ENCODE data around the gene PLEKHA4. TPM values are rescaled to one million over a fixed set of nuclear protein-coding genes. Genes with fewer than 3 reads are reported as not detected.
"Not testable (repeated sequence)": the region's sequence is repeated elsewhere in the genome, so short reads cannot be mapped to it uniquely, and the experiment has no call there.

The PLEKHA4 gene
- total and polyA plus RNA-seq, 2 donors = 11.5 to 56.4 TPM

- H3K27ac ChIP-seq (ENCODE audit: low read depth) = peak overlapping the region; percentile 55
- WGBS = 89% methylated on average over 44 of the region's 44 CpGs
- no peaks in the 10 kb centered on the region for H3K36me3 ChIP-seq (ENCODE audit: insufficient read depth)
- DNase-seq (ENCODE audit: extremely low spot score) = no peak
- H3K4me1 ChIP-seq (ENCODE audit: insufficient read depth) = no peaks in the 10 kb centered on the region
- no peak overlapping the region for H3K4me3 ChIP-seq (ENCODE audit: low read depth, low read length)
Observed at GRCh38 chr19:48799358-48800300, 68.8 kb downstream of the PLEKHA4 start.

GRCh38 chr19:48798937-48799336, 69.5 kb downstream of the PLEKHA4 start:
- H3K36me3 ChIP-seq (ENCODE audit: insufficient read depth) = no peaks in the 10 kb centered on the region
- no peak for DNase-seq (ENCODE audit: extremely low spot score)
- 55% methylated on average over 6 of the region's 6 CpGs for WGBS
- no peaks in the 10 kb centered on the region for H3K4me1 ChIP-seq (ENCODE audit: insufficient read depth)
- H3K4me3 ChIP-seq (ENCODE audit: low read depth, low read length) = no peak overlapping the region
- peak overlapping the region; percentile 13 for H3K27ac ChIP-seq (ENCODE audit: low read depth)

- Histone ChIP-seq H3K4me3 (ENCODE audit: low read depth, low read length) (no peak overlapping the region), H3K27ac (ENCODE audit: low read depth) (no peak overlapping the region), H3K4me1 (ENCODE audit: insufficient read depth) (no peaks in the 10 kb centered on the region), H3K36me3 (ENCODE audit: insufficient read depth) (no peaks in the 10 kb centered on the region)
- no peak for DNase-seq (ENCODE audit: extremely low spot score)
- WGBS = 87% methylated on average over 7 of the region's 7 CpGs
Observed at GRCh38 chr19:48797103-48797502, 71.3 kb downstream of the PLEKHA4 start.

DNA sequence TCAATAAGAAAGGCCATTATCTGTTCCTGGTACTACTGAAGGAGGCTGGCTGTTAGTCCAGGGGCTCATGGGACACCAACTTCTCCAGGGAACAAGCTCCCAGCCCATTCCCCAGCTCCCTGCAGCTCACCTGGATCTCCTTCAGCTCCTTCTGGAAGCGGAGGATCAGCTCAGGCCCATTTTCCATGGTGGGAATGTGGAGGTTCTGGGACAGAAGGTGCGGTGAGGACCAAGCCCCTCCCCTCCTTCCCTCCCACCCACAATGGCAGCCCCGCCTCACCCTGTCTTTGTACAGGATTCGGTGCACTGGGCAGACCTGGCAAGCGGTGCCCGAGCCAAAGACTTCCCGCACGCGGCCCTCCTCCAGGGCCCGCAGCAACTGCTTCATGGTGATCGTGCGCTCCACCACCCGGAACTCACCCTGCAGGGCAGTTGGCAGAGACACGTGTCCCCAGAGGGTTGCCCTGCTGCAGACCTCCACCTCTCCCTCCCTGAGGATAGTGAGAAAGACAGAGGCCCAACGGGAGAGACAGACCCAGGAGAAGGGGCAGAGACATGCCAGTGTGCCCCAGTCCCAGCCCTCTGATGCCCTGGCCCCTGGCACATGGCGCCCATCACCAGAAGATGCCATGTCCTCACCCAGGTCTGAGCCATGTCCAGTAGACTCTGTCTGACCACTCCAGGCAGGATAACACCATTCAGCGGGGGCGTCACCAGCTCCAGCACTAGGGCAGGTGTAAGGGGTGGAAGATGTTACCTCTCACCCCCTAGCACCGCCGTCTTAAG, 71.9 kb downstream of the PLEKHA4 start:
- peak overlapping the region; percentile 57 for H3K27ac ChIP-seq (ENCODE audit: low read depth)
- H3K4me3 ChIP-seq (ENCODE audit: low read depth, low read length) = no peak overlapping the region
- 90% methylated on average over 20 of the region's 20 CpGs for WGBS
- no peak for DNase-seq (ENCODE audit: extremely low spot score)
- no peaks in the 10 kb centered on the region for H3K36me3 ChIP-seq (ENCODE audit: insufficient read depth)
- H3K4me1 ChIP-seq (ENCODE audit: insufficient read depth) = no peaks in the 10 kb centered on the region

DNA sequence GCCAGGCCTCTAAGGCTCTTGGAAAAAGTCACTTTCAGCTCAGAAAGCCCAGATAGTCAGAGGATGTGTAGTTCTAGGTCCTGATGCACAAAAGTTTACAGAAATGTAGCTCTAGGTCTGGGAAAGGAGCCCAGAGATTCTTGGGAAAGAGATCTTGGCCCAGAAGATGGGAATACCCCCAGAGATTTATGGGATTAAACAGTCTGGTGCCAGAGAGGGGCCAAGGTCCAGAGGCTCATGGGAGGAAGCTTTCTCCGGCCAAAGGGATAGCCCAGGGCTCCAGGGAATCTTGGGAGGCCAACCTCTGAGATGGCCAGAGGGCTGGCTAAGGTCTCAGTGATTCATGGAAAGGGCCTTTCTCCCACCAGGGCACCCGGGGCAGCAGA, 72.7 kb downstream of the PLEKHA4 start:
- Histone ChIP-seq H3K4me1 (ENCODE audit: insufficient read depth) (no peaks in the 10 kb centered on the region), H3K27ac (ENCODE audit: low read depth) (peak overlapping the region; percentile 57), H3K4me3 (ENCODE audit: low read depth, low read length) (no peak overlapping the region), H3K36me3 (ENCODE audit: insufficient read depth) (no peaks in the 10 kb centered on the region)
- 31% methylated on average over 2 of the region's 2 CpGs for WGBS
- DNase-seq (ENCODE audit: extremely low spot score) = no peak

DNA sequence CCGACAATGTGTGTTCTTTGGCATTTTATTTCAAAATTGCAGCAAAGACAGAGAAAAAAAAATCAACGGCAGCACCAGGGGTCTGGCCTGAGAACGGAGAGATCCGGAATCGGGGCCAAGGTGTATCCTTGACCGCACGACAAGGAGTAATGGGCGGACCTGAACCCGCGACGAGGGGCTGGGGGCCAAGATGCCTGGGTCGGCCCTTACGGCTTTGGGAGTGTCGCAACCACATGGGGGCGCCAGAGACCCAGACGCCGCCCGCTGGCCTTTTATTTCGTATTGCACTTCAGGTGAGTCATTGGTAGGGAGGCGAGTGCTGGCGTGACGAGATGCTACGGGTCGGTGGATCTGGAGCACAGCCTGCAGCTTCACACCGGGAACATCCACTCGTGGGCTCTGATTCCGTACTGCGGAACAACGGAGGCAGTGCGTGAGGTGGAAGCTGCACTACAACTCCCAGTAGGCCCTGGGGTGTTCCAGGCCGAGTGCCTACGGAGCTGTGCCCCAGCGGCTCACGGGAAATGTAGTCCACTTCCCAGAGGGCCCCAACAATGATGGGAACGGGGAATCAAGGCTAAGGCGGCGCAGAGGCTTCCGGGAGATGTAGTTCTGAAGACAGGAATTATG, 73.2 kb downstream of the PLEKHA4 start:
- WGBS = 1% methylated on average over 38 of the region's 38 CpGs
- Histone ChIP-seq H3K4me3 (ENCODE audit: low read depth, low read length) (no peak overlapping the region), H3K4me1 (ENCODE audit: insufficient read depth) (no peaks in the 10 kb centered on the region), H3K36me3 (ENCODE audit: insufficient read depth) (no peaks in the 10 kb centered on the region), H3K27ac (ENCODE audit: low read depth) (peak overlapping the region; percentile 45)
- DNase-seq (ENCODE audit: extremely low spot score) = peak; percentile 86

DNA sequence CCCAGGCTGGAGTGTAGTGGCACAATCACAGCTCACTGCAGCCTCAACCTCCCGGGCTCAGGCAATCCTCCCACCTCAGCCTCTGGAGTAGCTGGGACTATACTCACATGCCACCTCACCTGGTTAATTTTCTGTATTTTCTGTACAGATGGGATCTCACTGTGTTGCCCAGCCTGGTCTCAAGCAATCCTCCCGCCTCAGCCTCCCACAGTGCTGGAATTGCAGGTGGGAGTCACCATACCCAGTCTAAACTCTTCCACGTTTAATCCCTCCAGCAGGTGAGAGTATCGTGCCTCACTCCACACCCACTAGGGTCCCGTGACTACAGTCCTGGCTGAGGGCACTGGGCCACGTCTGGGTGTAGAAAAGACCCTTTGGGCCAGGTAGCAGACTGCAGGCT, 74.1 kb downstream of the PLEKHA4 start:
- H3K36me3 ChIP-seq (ENCODE audit: insufficient read depth) = no peaks in the 10 kb centered on the region
- H3K27ac ChIP-seq (ENCODE audit: low read depth) = no peak overlapping the region
- H3K4me1 ChIP-seq (ENCODE audit: insufficient read depth) = no peaks in the 10 kb centered on the region
- DNase-seq (ENCODE audit: extremely low spot score) = no peak
- H3K4me3 ChIP-seq (ENCODE audit: low read depth, low read length) = no peak overlapping the region
- WGBS = 82% methylated on average over 6 of the region's 6 CpGs

- DNase-seq (ENCODE audit: extremely low spot score) = no peak
- 70% methylated on average over 8 of the region's 8 CpGs for WGBS
- Histone ChIP-seq H3K27ac (ENCODE audit: low read depth) (no peak overlapping the region), H3K36me3 (ENCODE audit: insufficient read depth) (no peaks in the 10 kb centered on the region), H3K4me1 (ENCODE audit: insufficient read depth) (no peaks in the 10 kb centered on the region), H3K4me3 (ENCODE audit: low read depth, low read length) (no peak overlapping the region)
Observed at GRCh38 chr19:48793271-48793670, 75.1 kb downstream of the PLEKHA4 start.

DNA sequence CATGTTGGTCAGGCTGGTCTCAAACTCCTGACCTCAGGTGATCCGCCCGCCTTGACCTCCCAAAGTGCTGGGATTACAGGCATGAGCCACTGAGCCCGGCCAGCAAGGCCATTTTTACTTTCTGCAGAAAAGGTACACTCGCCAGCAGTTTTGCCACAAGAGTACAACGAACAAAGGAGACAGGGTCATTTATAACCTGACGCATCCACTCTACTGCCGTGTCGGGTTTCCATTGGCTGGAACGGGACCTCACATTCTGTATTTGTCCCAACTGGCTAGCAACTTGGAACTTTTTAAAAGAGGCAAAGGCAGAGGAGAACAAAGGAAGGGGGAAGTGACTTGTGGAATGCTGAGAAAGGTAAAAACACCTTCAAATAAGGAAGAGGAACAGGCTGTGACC, 81.1 kb downstream of the PLEKHA4 start:
- not testable (repeated sequence) for H3K27ac ChIP-seq (ENCODE audit: low read depth)

More for the DNA sequence above, 81.1 kb downstream of the PLEKHA4 start:
- DNase-seq (ENCODE audit: extremely low spot score); H3K4me1 ChIP-seq (ENCODE audit: insufficient read depth); H3K4me3 ChIP-seq (ENCODE audit: low read depth, low read length); H3K36me3 ChIP-seq (ENCODE audit: insufficient read depth): not testable (repeated sequence)
- WGBS = 84% methylated on average over 9 of the region's 9 CpGs

Small RNA genes within 50 kb of the gene (small RNA-seq; reads per million reads assigned to genes)
- gene RNU6-317P = not detected

Other genes with a start within 250 kb of the PLEKHA4 start
Only the 30 nearest of the 32 such genes appear.
- 4.6 TPM for gene DBP, start 231.2 kb downstream of the PLEKHA4 start, total RNA-seq
- 12.3 TPM for gene DBP, start 231.2 kb downstream of the PLEKHA4 start, polyA plus RNA-seq
- gene CA11, start 222.4 kb downstream of the PLEKHA4 start, total RNA-seq = 1.8 TPM
- 13.4 TPM for gene CA11, start 222.4 kb downstream of the PLEKHA4 start, polyA plus RNA-seq
- 0.53 TPM for gene NTN5, start 195.6 kb downstream of the PLEKHA4 start, total RNA-seq
- gene NTN5, start 195.6 kb downstream of the PLEKHA4 start, polyA plus RNA-seq = 0.80 TPM
- gene FUT2, start 172.6 kb downstream of the PLEKHA4 start, total RNA-seq = 0.79 TPM
- gene FUT2, start 172.6 kb downstream of the PLEKHA4 start, polyA plus RNA-seq = 0.41 TPM
- gene MAMSTR, start 148.9 kb downstream of the PLEKHA4 start, total RNA-seq = 2.5 TPM
- 3.0 TPM for gene MAMSTR, start 148.9 kb downstream of the PLEKHA4 start, polyA plus RNA-seq
- 10.8 TPM for gene RASIP1, start 128.0 kb downstream of the PLEKHA4 start, total RNA-seq
- gene RASIP1, start 128.0 kb downstream of the PLEKHA4 start, polyA plus RNA-seq = 15.5 TPM
- gene IZUMO1, start 121.7 kb downstream of the PLEKHA4 start, total RNA-seq = not detected
- gene IZUMO1, start 121.7 kb downstream of the PLEKHA4 start, polyA plus RNA-seq = not detected
- gene FUT1, start 116.0 kb downstream of the PLEKHA4 start, total RNA-seq = 1.6 TPM
- gene FUT1, start 116.0 kb downstream of the PLEKHA4 start, polyA plus RNA-seq = 1.5 TPM
- not detected for gene FGF21, start 113.1 kb downstream of the PLEKHA4 start, total RNA-seq
- gene FGF21, start 113.1 kb downstream of the PLEKHA4 start, polyA plus RNA-seq = not detected
- 34.4 TPM for gene BCAT2, start 57.6 kb downstream of the PLEKHA4 start, total RNA-seq
- 79.2 TPM for gene BCAT2, start 57.6 kb downstream of the PLEKHA4 start, polyA plus RNA-seq
- 3.4 TPM for gene HSD17B14, start 32.1 kb downstream of the PLEKHA4 start, total RNA-seq
- gene HSD17B14, start 32.1 kb downstream of the PLEKHA4 start, polyA plus RNA-seq = 18.6 TPM
- gene PPP1R15A, start 3.8 kb upstream of the PLEKHA4 start, total RNA-seq = 21.8 TPM
- 122 TPM for gene PPP1R15A, start 3.8 kb upstream of the PLEKHA4 start, polyA plus RNA-seq
- gene TULP2, start 30.1 kb upstream of the PLEKHA4 start, total RNA-seq = not detected
- 0.57 TPM for gene TULP2, start 30.1 kb upstream of the PLEKHA4 start, polyA plus RNA-seq
- gene NUCB1, start 31.7 kb upstream of the PLEKHA4 start, total RNA-seq = 107 TPM
- 478 TPM for gene NUCB1, start 31.7 kb upstream of the PLEKHA4 start, polyA plus RNA-seq
- 0.37 TPM for gene DHDH, start 65.1 kb upstream of the PLEKHA4 start, total RNA-seq
- gene DHDH, start 65.1 kb upstream of the PLEKHA4 start, polyA plus RNA-seq = 0.75 TPM
- 13.1 TPM for gene BAX, start 86.3 kb upstream of the PLEKHA4 start, total RNA-seq
- 73.0 TPM for gene BAX, start 86.3 kb upstream of the PLEKHA4 start, polyA plus RNA-seq
- 1,234 TPM for gene FTL, start 96.7 kb upstream of the PLEKHA4 start, total RNA-seq
- gene FTL, start 96.7 kb upstream of the PLEKHA4 start, polyA plus RNA-seq = 4,798 TPM
- 33.3 TPM for gene GYS1, start 124.7 kb upstream of the PLEKHA4 start, total RNA-seq
- 39.5 TPM for gene GYS1, start 124.7 kb upstream of the PLEKHA4 start, polyA plus RNA-seq
- gene RUVBL2, start 125.3 kb upstream of the PLEKHA4 start, total RNA-seq = 61.3 TPM
- 83.4 TPM for gene RUVBL2, start 125.3 kb upstream of the PLEKHA4 start, polyA plus RNA-seq
- gene LHB, start 148.5 kb upstream of the PLEKHA4 start, total RNA-seq = not detected
- gene LHB, start 148.5 kb upstream of the PLEKHA4 start, polyA plus RNA-seq = not detected
- not detected for gene CGB3, start 155.7 kb upstream of the PLEKHA4 start, total RNA-seq
- gene CGB3, start 155.7 kb upstream of the PLEKHA4 start, polyA plus RNA-seq = not detected
- not detected for gene CGB2, start 163.3 kb upstream of the PLEKHA4 start, total RNA-seq
- not detected for gene CGB2, start 163.3 kb upstream of the PLEKHA4 start, polyA plus RNA-seq
- not detected for gene CGB1, start 168.3 kb upstream of the PLEKHA4 start, total RNA-seq
- not detected for gene CGB1, start 168.3 kb upstream of the PLEKHA4 start, polyA plus RNA-seq
- not detected for gene CGB5, start 175.2 kb upstream of the PLEKHA4 start, total RNA-seq
- gene CGB5, start 175.2 kb upstream of the PLEKHA4 start, polyA plus RNA-seq = not detected
- not detected for gene CGB8, start 180.5 kb upstream of the PLEKHA4 start, total RNA-seq
- gene CGB8, start 180.5 kb upstream of the PLEKHA4 start, polyA plus RNA-seq = not detected
- gene CGB7, start 189.1 kb upstream of the PLEKHA4 start, total RNA-seq = not detected
- 0.37 TPM for gene CGB7, start 189.1 kb upstream of the PLEKHA4 start, polyA plus RNA-seq
- 2.5 TPM for gene NTF4, start 196.2 kb upstream of the PLEKHA4 start, total RNA-seq
- gene NTF4, start 196.2 kb upstream of the PLEKHA4 start, polyA plus RNA-seq = 4.1 TPM
- gene KCNA7, start 204.1 kb upstream of the PLEKHA4 start, total RNA-seq = not detected
- gene KCNA7, start 204.1 kb upstream of the PLEKHA4 start, polyA plus RNA-seq = not detected
- 166 TPM for gene SNRNP70, start 216.8 kb upstream of the PLEKHA4 start, total RNA-seq
- gene SNRNP70, start 216.8 kb upstream of the PLEKHA4 start, polyA plus RNA-seq = 191 TPM
- gene LIN7B, start 245.8 kb upstream of the PLEKHA4 start, total RNA-seq = 4.7 TPM
- 18.5 TPM for gene LIN7B, start 245.8 kb upstream of the PLEKHA4 start, polyA plus RNA-seq

All from urinary bladder (tissue), 4 donors.